ENCODE results near the gene DMRTC1B. TPM values are rescaled to one million over a fixed set of nuclear protein-coding genes. Genes with fewer than 3 reads are reported as not detected.

The DMRTC1B gene
- total RNA-seq, 120 experiments from 2014 or later, result 6.3 to 37.6 (median 19.5) TPM

Other genes starting within 250 kb of the DMRTC1B start
- 10 to 100 TPM; 34.5 to 64.0 (median 48.6) TPM for gene HDAC8, start 204.0 kb upstream of the DMRTC1B start, total RNA-seq
- gene PHKA1, start 62.6 kb upstream of the DMRTC1B start, total RNA-seq, result 10 to 100 TPM in 11 of 120 experiments, 1 to 10 TPM in 109; 3.6 to 20.0 (median 7.4) TPM
- not detected for gene FAM236B, start 5.8 kb downstream of the DMRTC1B start, total RNA-seq
- not detected for gene FAM236D, start 31.3 kb downstream of the DMRTC1B start, total RNA-seq
- not detected for gene FAM236C, start 135.7 kb downstream of the DMRTC1B start, total RNA-seq
- not detected for gene FAM236A, start 161.3 kb downstream of the DMRTC1B start, total RNA-seq
- 10 to 100 TPM in 21 of 120 experiments, 1 to 10 TPM in 96, under 1 TPM in 2, not detected in 1; 0.87 to 21.0 (median 5.2) TPM for gene DMRTC1, start 166.9 kb downstream of the DMRTC1B start, total RNA-seq
- 10 to 100 TPM in 118 of 120 experiments, 1 to 10 TPM in 2; 7.1 to 41.2 (median 24.3) TPM for gene PABPC1L2B, start 226.0 kb downstream of the DMRTC1B start, total RNA-seq